GM12878 (cell line): Measurements from ENCODE around the gene SLC39A11. TPM values are rescaled to one million over a fixed set of nuclear protein-coding genes. Genes with fewer than 3 reads are reported as not detected.
"Not testable (repeated sequence)": the region's sequence is repeated elsewhere in the genome, so short reads cannot be mapped to it uniquely, and the experiment has no call there.

ENCODE experiments used
- ATAC-seq: fragments of 200-7000 bp; cut with Tn5 transposase; 3 replicates; pipeline ENCODE4 v1.9.1; 2020; ENCODE audit warnings: mild to moderate bottlenecking, moderate library complexity
- BruUV-seq: library from RNA; stranded (reverse); fragments of 400-500 nt; replicated peaks from 2 replicates; lab custom pipeline; 2021; lab: Mats Ljungman, UMichigan
- CTCF ChIA-PET: fragments of 300-600 bp; sonication (Branson Sonifier 250); formaldehyde crosslinking; extraction: SDS; loops from one replicate; lab custom pipeline; 2021; ENCODE audit warnings: inconsistent platforms; lab: Yijun Ruan, JAX
- POLR2A ChIA-PET: fragments of 350-600 bp; formaldehyde crosslinking; extraction: SDS; loops from one replicate; lab custom pipeline; 2021; ENCODE audit warnings: inconsistent platforms; lab: Charles Lee
- RAD21 ChIA-PET: fragments of 300-600 bp; sonication (Branson Sonifier 250); formaldehyde crosslinking; loops from one replicate; lab custom pipeline; 2023; ENCODE audit warnings: antibody characterized with exemption; ENCODE audit not compliant: unreplicated experiment; lab: Charles Lee
- SMC1A ChIA-PET: fragments of 300-600 bp; sonication (Branson Sonifier 250); formaldehyde crosslinking; loops from one replicate; lab custom pipeline; 2023; ENCODE audit not compliant: unreplicated experiment, uncharacterized antibody; lab: Charles Lee
- DNase-seq: peaks from one replicate; pipeline ENCODE4 v3.0.0-alpha.2; 2011; ENCODE audit warnings: low read depth, low spot score
- FAIRE-seq: peaks from 3 replicates; lab custom pipeline; 2011; peaks lifted over from hg19 to GRCh38; lab: Jason Lieb, UNC
- H2AFZ ChIP-seq: 2 replicates; pipeline ENCODE4 v1.6.0; 2011; ENCODE audit warnings: low read depth, low read length, control low read depth; ENCODE audit not compliant: control insufficient read depth
- H3K27ac ChIP-seq: 2 replicates; pipeline ENCODE4 v1.5.1; 2011; ENCODE audit warnings: control low read depth; ENCODE audit not compliant: control insufficient read depth, insufficient read depth
- H3K27me3 ChIP-seq, 2 experiments: replicated peaks in 1 of 2; 2 replicates each; pipeline versions ENCODE4 v1.6.0 to v1.6.1; 2011; ENCODE audit warnings: low read length in 1 of 2; ENCODE audit not compliant: control insufficient read depth in 2 of 2, insufficient read depth in 2 of 2
- H3K36me3 ChIP-seq, 2 experiments: 2 replicates each; pipeline ENCODE4 v1.5.1; 2011; ENCODE audit warnings: low read length in 1 of 2; ENCODE audit not compliant: control insufficient read depth in 2 of 2, insufficient read depth in 2 of 2
- H3K4me1 ChIP-seq: 2 replicates; pipeline ENCODE4 v1.6.1; 2011; ENCODE audit warnings: mild to moderate bottlenecking, low read length, moderate library complexity, mixed read lengths; ENCODE audit not compliant: control insufficient read depth, insufficient read depth
- H3K4me2 ChIP-seq: 2 replicates; pipeline ENCODE4 v1.6.0; 2011; ENCODE audit warnings: control low read depth; ENCODE audit not compliant: control insufficient read depth, insufficient read depth
- H3K4me3 ChIP-seq: fragments of 200-600 bp; sonication (generic); 2 replicates; pipeline ENCODE4 v1.5.1; 2016
- H3K79me2 ChIP-seq: 2 replicates; pipeline ENCODE4 v1.6.0; 2011; ENCODE audit warnings: low read length; ENCODE audit not compliant: control insufficient read depth, insufficient read depth
- H3K9ac ChIP-seq: 2 replicates; pipeline ENCODE4 v1.8.0; 2011; ENCODE audit warnings: low read length, control low read depth, mixed read lengths; ENCODE audit not compliant: control insufficient read depth, insufficient read depth
- H3K9me3 ChIP-seq: replicated peaks from 3 replicates; pipeline ENCODE4 v1.5.1; 2011; ENCODE audit warnings: mild to moderate bottlenecking, low read length; ENCODE audit not compliant: control insufficient read depth, insufficient read depth
- H4K20me1 ChIP-seq: 2 replicates; pipeline ENCODE4 v1.6.0; 2011; ENCODE audit not compliant: control insufficient read depth, insufficient read depth
- ZBTB40 ChIP-seq: fragments of 450-650 bp; IDR thresholded peaks from 2 replicates; pipeline ENCODE4 v1.6.1; 2016; ENCODE audit warnings: mild to moderate bottlenecking, moderate library complexity, borderline replicate concordance
- WGBS: methylation state at CpG from one replicate; pipeline ENCODE4 v1.1.6; 2016; ENCODE audit warnings: low lambda C conversion rate; ENCODE audit not compliant: insufficient replicate concordance, insufficient coverage; ENCODE audit errors: missing lambda C conversion rate; 5-methylcytosine and 5-hydroxymethylcytosine counted together
- in situ Hi-C: fragments of 300-500 bp; cut with MboI; formaldehyde crosslinking; loops from 9 replicates; pipeline ENCODE4 v1.14.3; 2018; ENCODE audit warnings: mixed read lengths
- intact Hi-C: fragments of 100-400 bp; cut with micrococcal nuclease; formaldehyde crosslinking; loops from one replicate; pipeline ENCODE4 v1.14.2; 2022; ENCODE audit not compliant: unreplicated experiment
- polyA plus RNA-seq, 11 experiments: library from polyadenylated mRNA; depleted of rRNA in 4 of 11; unstranded in 6 of 11; stranded (reverse) in 5 of 11; fragments of >200 nt; fragmentation: Nextera tagmentation in 4 of 11; fragmentation: Illumina TruSeq in 1 of 11; extraction: Ambion mirVana in 4 of 11; extraction: Trizol in 1 of 11; gene quantifications; 1 replicate in 1 of 11; 2 replicates in 10 of 11; pipeline versions ENCODE4 v1.2.1 to v1.2.3, GENCODE V29; 2011 to 2016; ENCODE audit warnings: inconsistent platforms in 2 of 11, missing spikeins in 2 of 11, low read depth in 1 of 11
- total RNA-seq, 4 experiments: library from RNA; depleted of rRNA in 3 of 4; stranded (reverse); fragments of >200 nt in 3 of 4; fragmentation: Illumina TruSeq in 1 of 4; extraction: Trizol in 1 of 4; gene quantifications; 2 replicates each; pipeline versions ENCODE4 v1.2.1 to v1.2.3, GENCODE V29; 2013 to 2021

The SLC39A11 gene
- total and polyA plus RNA-seq, 10 of the 15 experiments (the other 5 are each of a cell fraction or from before 2014, with no cell fraction given): 8.6 to 23.8 (median 14.0) TPM

GRCh38 chr17:73131439-73131838 is 39.0 kb upstream of the SLC39A11 start:
- H3K36me3 ChIP-seq, H2AFZ ChIP-seq, H3K4me2 ChIP-seq, H3K4me3 ChIP-seq, H4K20me1 ChIP-seq, intact Hi-C loops, ATAC-seq, H3K9ac ChIP-seq, DNase-seq, H3K4me1 ChIP-seq, FAIRE-seq, H3K79me2 ChIP-seq, in situ Hi-C loops, H3K27me3 ChIP-seq, H3K27ac ChIP-seq, H3K9me3 ChIP-seq, BruUV-seq: not testable (repeated sequence)
- SMC1A ChIA-PET: interaction anchor here (0.8 kb wide), 1 partner anchor 26 kb away, joined by 3 read pairs; no protein-coding TSS in a partner anchor
- CTCF ChIA-PET: interaction anchor here (0.7 to 1.6 kb wide), 2 partner anchors 146 to 291 kb away, joined by 4 to 7 read pairs; no protein-coding TSS in a partner anchor
- 39% methylated on average over 6 of the region's 6 CpGs for WGBS
- peak; percentile 63 for TF ChIP-seq ZBTB40
- POLR2A ChIA-PET: interaction anchor here (0.5 to 0.7 kb wide), 2 partner anchors 43 to 180 kb away, joined by 4 read pairs; no protein-coding TSS in a partner anchor
- RAD21 ChIA-PET: interaction anchor here (1.4 to 1.7 kb wide), 2 partner anchors 26 to 33 kb away, joined by 4 to 5 read pairs; partner anchors contain the start of gene SSTR2
